Measurements from ENCODE around the gene NEUROG1.

GRCh38 chr5:135505973-135506372 lies 29.8 kb downstream of the NEUROG1 start:
- TF ChIP-seq, protein P1, sequence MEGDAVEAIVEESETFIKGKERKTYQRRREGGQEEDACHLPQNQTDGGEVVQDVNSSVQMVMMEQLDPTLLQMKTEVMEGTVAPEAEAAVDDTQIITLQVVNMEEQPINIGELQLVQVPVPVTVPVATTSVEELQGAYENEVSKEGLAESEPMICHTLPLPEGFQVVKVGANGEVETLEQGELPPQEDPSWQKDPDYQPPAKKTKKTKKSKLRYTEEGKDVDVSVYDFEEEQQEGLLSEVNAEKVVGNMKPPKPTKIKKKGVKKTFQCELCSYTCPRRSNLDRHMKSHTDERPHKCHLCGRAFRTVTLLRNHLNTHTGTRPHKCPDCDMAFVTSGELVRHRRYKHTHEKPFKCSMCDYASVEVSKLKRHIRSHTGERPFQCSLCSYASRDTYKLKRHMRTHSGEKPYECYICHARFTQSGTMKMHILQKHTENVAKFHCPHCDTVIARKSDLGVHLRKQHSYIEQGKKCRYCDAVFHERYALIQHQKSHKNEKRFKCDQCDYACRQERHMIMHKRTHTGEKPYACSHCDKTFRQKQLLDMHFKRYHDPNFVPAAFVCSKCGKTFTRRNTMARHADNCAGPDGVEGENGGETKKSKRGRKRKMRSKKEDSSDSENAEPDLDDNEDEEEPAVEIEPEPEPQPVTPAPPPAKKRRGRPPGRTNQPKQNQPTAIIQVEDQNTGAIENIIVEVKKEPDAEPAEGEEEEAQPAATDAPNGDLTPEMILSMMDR (IDR thresholded peaks at IDR 0.05) = no peak
- TF ChIP-seq POLR2A (IDR thresholded peaks at IDR 0.05) = no peak

All from Peyer's patch (tissue), 4 donors.